HG03575 (cell line): Measurements from ENCODE around the gene RNF213.

Experiments
- ATAC-seq: cut with Tn5 transposase; IDR thresholded peaks from one replicate; pipeline ENCODE4 v1.9.1; 2021; ENCODE audit not compliant: unreplicated experiment, insufficient number of reproducible peaks, low FRiP score; ENCODE audit errors: extremely low read depth

The RNF213 gene

GRCh38 chr17:80428796-80429195, 168.1 kb downstream of the RNF213 start:
- no peak for ATAC-seq

GRCh38 chr17:80429356-80430275, 169.0 kb downstream of the RNF213 start:
- ATAC-seq = no peak

GRCh38 chr17:80430446-80431245, 170.0 kb downstream of the RNF213 start:
- ATAC-seq = no peak

- ATAC-seq = no peak
Measured at GRCh38 chr17:80431246-80432195, 170.9 kb downstream of the RNF213 start.

GRCh38 chr17:80432350-80432955, 171.8 kb downstream of the RNF213 start:
- ATAC-seq = no peak

- no peak for ATAC-seq
Measured at GRCh38 chr17:80432961-80433550, 172.4 kb downstream of the RNF213 start.

GRCh38 chr17:80433916-80434666, 173.4 kb downstream of the RNF213 start:
- ATAC-seq = no peak

GRCh38 chr17:80437532-80437931, 176.9 kb downstream of the RNF213 start:
- no peak for ATAC-seq

GRCh38 chr17:80438806-80439205, 178.2 kb downstream of the RNF213 start:
- no peak for ATAC-seq

GRCh38 chr17:80439499-80439898, 178.8 kb downstream of the RNF213 start:
- ATAC-seq = no peak

- no peak for ATAC-seq
Measured at GRCh38 chr17:80441133-80441578, 180.5 kb downstream of the RNF213 start.

- ATAC-seq = no peak
Measured at GRCh38 chr17:80441598-80442322, 181.1 kb downstream of the RNF213 start.

GRCh38 chr17:80442323-80442659, 181.6 kb downstream of the RNF213 start:
- ATAC-seq = no peak

GRCh38 chr17:80442764-80443163, 182.1 kb downstream of the RNF213 start:
- no peak for ATAC-seq

- no peak for ATAC-seq
Measured at GRCh38 chr17:80443498-80443897, 182.8 kb downstream of the RNF213 start.

GRCh38 chr17:80443916-80444643, 183.4 kb downstream of the RNF213 start:
- no peak for ATAC-seq
